Activated CD4-positive, alpha-beta T cell treated with anti-CD3 and anti-CD28 coated beads, Interleukin-2, amount 50 U/mL, for 24 hours (primary cell): Measurements from ENCODE around the gene RGP1.

ENCODE experiments used
- DNase-seq, 2 donors: peaks; one replicate each; pipeline ENCODE4 v3.0.0-alpha.2; 2020; ENCODE audit warnings: low read depth in 1 of 2, low spot score in 1 of 2

RGP1 gene

DNA sequence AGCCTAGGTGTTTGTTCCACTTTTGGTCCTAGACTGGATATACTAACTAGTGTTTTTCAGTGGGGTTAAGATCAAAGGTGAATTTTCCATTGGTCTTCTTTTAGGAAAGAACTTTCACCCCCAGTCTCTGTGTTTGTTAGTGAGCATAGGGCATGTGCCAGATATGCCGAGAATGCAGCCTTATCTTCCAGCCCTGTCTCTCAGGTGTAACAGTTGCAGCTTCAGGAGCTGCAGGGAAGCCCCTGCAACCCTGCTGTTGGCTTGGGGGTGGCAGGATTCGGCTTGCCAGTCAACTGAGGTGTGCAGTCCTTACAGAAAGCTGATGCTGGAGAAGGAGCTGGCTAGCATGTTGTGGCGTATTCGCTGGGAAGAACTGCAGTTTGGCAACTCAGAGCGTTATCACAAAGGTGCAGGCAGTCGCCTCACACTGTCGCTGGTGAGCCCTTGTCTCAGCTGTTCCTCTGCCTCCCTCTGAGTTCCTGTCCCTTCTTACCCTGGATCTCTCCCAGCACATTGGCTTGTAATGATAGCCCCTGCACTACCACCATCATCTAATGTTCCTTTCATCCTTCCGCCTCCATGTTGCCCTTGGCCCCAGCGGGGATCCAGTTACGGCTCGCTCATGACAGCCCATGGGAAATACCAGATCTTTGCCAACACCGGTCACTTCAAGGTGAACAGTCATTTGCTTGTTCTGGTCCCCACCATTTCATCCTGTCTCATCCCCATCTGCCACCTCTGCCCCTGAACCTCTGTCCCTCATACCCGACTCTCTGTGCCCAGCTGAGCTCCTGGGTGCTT, 52.4 kb downstream of the RGP1 start:
- no peak for DNase-seq

DNA sequence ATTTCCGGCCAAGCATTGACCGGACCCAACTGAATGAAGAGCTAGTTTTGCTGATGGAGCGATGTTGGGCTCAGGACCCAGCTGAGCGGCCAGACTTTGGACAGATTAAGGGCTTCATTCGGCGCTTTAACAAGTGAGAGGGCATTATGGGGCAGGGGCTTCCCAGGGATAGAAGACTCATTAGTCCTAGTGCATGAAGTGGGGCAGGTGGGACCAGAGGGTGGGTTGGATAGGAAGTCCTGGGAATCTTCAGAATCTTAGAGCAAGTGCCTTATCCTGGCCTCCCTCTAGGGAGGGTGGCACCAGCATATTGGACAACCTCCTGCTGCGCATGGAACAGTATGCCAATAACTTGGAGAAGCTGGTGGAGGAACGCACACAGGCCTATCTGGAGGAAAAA, 57.0 kb downstream of the RGP1 start:
- no peak for DNase-seq
